GM12878 (cell line): ENCODE measurements around the gene ARHGEF3. TPM values are rescaled to one million over a fixed set of nuclear protein-coding genes. Genes with fewer than 3 reads are reported as not detected.

ENCODE experiments used
- ATAC-seq: fragments of 200-7000 bp; cut with Tn5 transposase; 3 replicates; pipeline ENCODE4 v1.9.1; 2020; ENCODE audit warnings: mild to moderate bottlenecking, moderate library complexity
- BruUV-seq: library from RNA; stranded (reverse); fragments of 400-500 nt; replicated peaks from 2 replicates; lab custom pipeline; 2021; lab: Mats Ljungman, UMichigan
- CTCF ChIA-PET: fragments of 300-600 bp; sonication (Branson Sonifier 250); formaldehyde crosslinking; extraction: SDS; loops from one replicate; lab custom pipeline; 2021; ENCODE audit warnings: inconsistent platforms; lab: Yijun Ruan, JAX
- POLR2A ChIA-PET: fragments of 350-600 bp; formaldehyde crosslinking; extraction: SDS; loops from one replicate; lab custom pipeline; 2021; ENCODE audit warnings: inconsistent platforms; lab: Charles Lee
- RAD21 ChIA-PET: fragments of 300-600 bp; sonication (Branson Sonifier 250); formaldehyde crosslinking; loops from one replicate; lab custom pipeline; 2023; ENCODE audit warnings: antibody characterized with exemption; ENCODE audit not compliant: unreplicated experiment; lab: Charles Lee
- SMC1A ChIA-PET: fragments of 300-600 bp; sonication (Branson Sonifier 250); formaldehyde crosslinking; loops from one replicate; lab custom pipeline; 2023; ENCODE audit not compliant: unreplicated experiment, uncharacterized antibody; lab: Charles Lee
- DNase-seq: peaks from one replicate; pipeline ENCODE4 v3.0.0-alpha.2; 2011; ENCODE audit warnings: low read depth, low spot score
- FAIRE-seq: peaks from 3 replicates; lab custom pipeline; 2011; peaks lifted over from hg19 to GRCh38; lab: Jason Lieb, UNC
- H2AFZ ChIP-seq: 2 replicates; pipeline ENCODE4 v1.6.0; 2011; ENCODE audit warnings: low read depth, low read length, control low read depth; ENCODE audit not compliant: control insufficient read depth
- H3K27ac ChIP-seq: 2 replicates; pipeline ENCODE4 v1.5.1; 2011; ENCODE audit warnings: control low read depth; ENCODE audit not compliant: control insufficient read depth, insufficient read depth
- H3K27me3 ChIP-seq, 2 experiments: replicated peaks in 1 of 2; 2 replicates each; pipeline versions ENCODE4 v1.6.0 to v1.6.1; 2011; ENCODE audit warnings: low read length in 1 of 2; ENCODE audit not compliant: control insufficient read depth in 2 of 2, insufficient read depth in 2 of 2
- H3K36me3 ChIP-seq, 2 experiments: 2 replicates each; pipeline ENCODE4 v1.5.1; 2011; ENCODE audit warnings: low read length in 1 of 2; ENCODE audit not compliant: control insufficient read depth in 2 of 2, insufficient read depth in 2 of 2
- H3K4me1 ChIP-seq: 2 replicates; pipeline ENCODE4 v1.6.1; 2011; ENCODE audit warnings: mild to moderate bottlenecking, low read length, moderate library complexity, mixed read lengths; ENCODE audit not compliant: control insufficient read depth, insufficient read depth
- H3K4me2 ChIP-seq: 2 replicates; pipeline ENCODE4 v1.6.0; 2011; ENCODE audit warnings: control low read depth; ENCODE audit not compliant: control insufficient read depth, insufficient read depth
- H3K4me3 ChIP-seq: fragments of 200-600 bp; sonication (generic); 2 replicates; pipeline ENCODE4 v1.5.1; 2016
- H3K79me2 ChIP-seq: 2 replicates; pipeline ENCODE4 v1.6.0; 2011; ENCODE audit warnings: low read length; ENCODE audit not compliant: control insufficient read depth, insufficient read depth
- H3K9ac ChIP-seq: 2 replicates; pipeline ENCODE4 v1.8.0; 2011; ENCODE audit warnings: low read length, control low read depth, mixed read lengths; ENCODE audit not compliant: control insufficient read depth, insufficient read depth
- H3K9me3 ChIP-seq: replicated peaks from 3 replicates; pipeline ENCODE4 v1.5.1; 2011; ENCODE audit warnings: mild to moderate bottlenecking, low read length; ENCODE audit not compliant: control insufficient read depth, insufficient read depth
- H4K20me1 ChIP-seq: 2 replicates; pipeline ENCODE4 v1.6.0; 2011; ENCODE audit not compliant: control insufficient read depth, insufficient read depth
- BCL11A ChIP-seq: IDR thresholded peaks from 2 replicates; pipeline ENCODE4 v1.6.1; 2011; ENCODE audit warnings: low read depth, low read length
- CHD1 ChIP-seq: IDR thresholded peaks from 2 replicates; pipeline ENCODE4 v1.6.1; 2012; ENCODE audit warnings: low read depth, low read length, improper control_type of control experiment
- CREM ChIP-seq: IDR thresholded peaks from 2 replicates; pipeline ENCODE4 v1.6.1; 2014; ENCODE audit warnings: antibody characterized with exemption, low read depth
- GABPA ChIP-seq: IDR thresholded peaks from 2 replicates; pipeline ENCODE4 v1.6.1; 2014; ENCODE audit warnings: antibody characterized with exemption, low read depth, mild to moderate bottlenecking, inconsistent platforms
- HDGF ChIP-seq: fragments of 450-650 bp; IDR thresholded peaks from 2 replicates; pipeline ENCODE4 v1.6.1; 2016; ENCODE audit warnings: antibody characterized with exemption
- KDM1A ChIP-seq: fragments of 200-600 bp; sonication (generic); IDR thresholded peaks from 2 replicates; pipeline ENCODE4 v1.6.1; 2016; ENCODE audit warnings: borderline replicate concordance
- MTA2 ChIP-seq: fragments of 450-650 bp; IDR thresholded peaks from 2 replicates; pipeline ENCODE4 v1.6.1; 2016; ENCODE audit warnings: low read depth, mild to moderate bottlenecking, moderate library complexity
- MXI1 ChIP-seq: fragments of 150-350 bp; IDR thresholded peaks from 2 replicates; pipeline ENCODE4 v1.6.1; 2011; ENCODE audit warnings: low read depth, mild to moderate bottlenecking, inconsistent platforms, low read length, improper control_type of control experiment
- SREBF2 ChIP-seq: IDR thresholded peaks from 2 replicates; pipeline ENCODE4 v1.6.1; 2012; ENCODE audit warnings: mild to moderate bottlenecking, low read length
- TCF12 ChIP-seq: IDR thresholded peaks from 2 replicates; pipeline ENCODE4 v1.6.1; 2011; ENCODE audit warnings: low read depth, mild to moderate bottlenecking, low read length
- TCF3 ChIP-seq: IDR thresholded peaks from 2 replicates; pipeline ENCODE4 v1.6.1; 2012; ENCODE audit warnings: low read depth, mild to moderate bottlenecking, low read length, borderline replicate concordance; ENCODE audit not compliant: insufficient read depth
- WGBS: methylation state at CpG from one replicate; pipeline ENCODE4 v1.1.6; 2016; ENCODE audit warnings: low lambda C conversion rate; ENCODE audit not compliant: insufficient replicate concordance, insufficient coverage; ENCODE audit errors: missing lambda C conversion rate; 5-methylcytosine and 5-hydroxymethylcytosine counted together
- in situ Hi-C: fragments of 300-500 bp; cut with MboI; formaldehyde crosslinking; loops from 9 replicates; pipeline ENCODE4 v1.14.3; 2018; ENCODE audit warnings: mixed read lengths
- intact Hi-C: fragments of 100-400 bp; cut with micrococcal nuclease; formaldehyde crosslinking; loops from one replicate; pipeline ENCODE4 v1.14.2; 2022; ENCODE audit not compliant: unreplicated experiment
- polyA plus RNA-seq, 11 experiments: library from polyadenylated mRNA; depleted of rRNA in 4 of 11; unstranded in 6 of 11; stranded (reverse) in 5 of 11; fragments of >200 nt; fragmentation: Nextera tagmentation in 4 of 11; fragmentation: Illumina TruSeq in 1 of 11; extraction: Ambion mirVana in 4 of 11; extraction: Trizol in 1 of 11; gene quantifications; 1 replicate in 1 of 11; 2 replicates in 10 of 11; pipeline versions ENCODE4 v1.2.1 to v1.2.3, GENCODE V29; 2011 to 2016; ENCODE audit warnings: inconsistent platforms in 2 of 11, missing spikeins in 2 of 11, low read depth in 1 of 11
- total RNA-seq, 4 experiments: library from RNA; depleted of rRNA in 3 of 4; stranded (reverse); fragments of >200 nt in 3 of 4; fragmentation: Illumina TruSeq in 1 of 4; extraction: Trizol in 1 of 4; gene quantifications; 2 replicates each; pipeline versions ENCODE4 v1.2.1 to v1.2.3, GENCODE V29; 2013 to 2021
- TF ChIP-seq, protein P1 (sequence below): IDR thresholded peaks from 2 replicates; pipeline ENCODE4 v1.6.1; 2012; ENCODE audit warnings: low read depth, low read length, improper control_type of control experiment
- TF ChIP-seq, protein P2 (sequence below): fragments of 450-650 bp; IDR thresholded peaks from 2 replicates; pipeline ENCODE4 v1.6.1; 2016; ENCODE audit warnings: mild to moderate bottlenecking

Gene ARHGEF3
- total and polyA plus RNA-seq, 10 of the 15 experiments (the other 5 are each of a cell fraction or from before 2014, with no cell fraction given), result 21.8 to 78.7 (median 56.2) TPM

DNA sequence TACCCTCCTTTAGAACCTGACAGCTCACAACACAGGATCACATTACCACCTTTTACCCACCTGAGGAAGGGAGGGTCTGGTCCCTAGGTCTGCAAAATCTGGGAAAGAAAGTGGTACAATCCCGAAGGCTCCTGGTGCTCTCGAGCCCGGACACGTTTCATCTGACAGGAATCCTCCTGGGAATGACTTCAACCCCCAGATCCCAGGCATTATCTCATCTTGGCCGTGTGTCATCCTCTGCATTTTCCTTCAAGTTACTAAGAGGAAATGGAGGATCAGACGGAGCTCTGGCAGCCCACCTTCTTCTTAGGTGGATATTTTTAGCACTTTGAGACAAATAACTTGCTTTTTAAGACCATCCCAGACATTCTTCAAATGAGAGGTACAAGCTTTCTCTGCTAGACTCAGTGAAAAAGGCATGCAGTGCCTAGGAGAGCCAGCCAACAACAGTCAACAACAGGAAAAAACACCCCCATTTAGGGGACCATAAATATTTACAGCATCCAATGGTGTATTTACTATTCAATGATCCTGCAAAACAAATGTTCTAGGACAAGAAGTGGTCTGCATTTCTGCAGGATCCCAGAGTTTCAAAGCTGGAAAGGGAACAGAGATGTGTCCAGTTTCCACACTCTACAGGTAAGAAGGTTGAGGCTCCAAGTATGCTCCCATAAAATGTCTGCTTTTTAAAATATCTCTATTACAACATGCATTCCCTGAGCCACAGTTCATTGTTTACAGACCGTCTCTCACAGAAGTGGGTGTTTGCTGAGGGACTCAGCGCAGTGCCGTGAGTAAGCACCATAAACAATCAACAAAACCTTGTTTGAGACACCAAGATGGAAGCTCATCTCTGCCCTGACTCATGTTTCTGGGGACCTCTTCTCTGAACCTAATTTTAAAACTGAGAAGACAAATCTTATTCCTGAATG, 38.3 kb upstream of the ARHGEF3 start:
- Histone ChIP-seq H3K4me1 (peaks cover 7% of the 10 kb centered on the region; the same call in 1 of the 2 replicates), H3K4me2 (no peak overlapping the region), H3K27me3 (no peaks in the 10 kb centered on the region), H2AFZ (no peak overlapping the region), H3K9ac (no peak overlapping the region), H3K9me3 (no peaks in the 10 kb centered on the region), H3K36me3 (no peaks in the 10 kb centered on the region), H3K79me2 (no peaks in the 10 kb centered on the region), H3K4me3 (no peak overlapping the region), H4K20me1 (no peaks in the 10 kb centered on the region), H3K27ac (no peak overlapping the region)
- RAD21 ChIA-PET, result interaction anchor here (0.9 to 6.5 kb wide), 2 partner anchors 17 to 40 kb away, joined by 3 to 29 read pairs; partner anchors contain the start of gene ARHGEF3
- CTCF ChIA-PET, result interaction anchor here (0.9 to 3.4 kb wide), 6 partner anchors 8 to 40 kb away, joined by 3 to 18 read pairs (median 4); partner anchors contain the start of gene ARHGEF3
- BruUV-seq, result no TSS peak
- 53% methylated on average over 9 of the region's 9 CpGs for WGBS
- POLR2A ChIA-PET, result interaction anchor here (0.5 to 1.0 kb wide), 3 partner anchors 29 to 132 kb away, joined by 3 to 6 read pairs (median 3); no protein-coding TSS in a partner anchor
- FAIRE-seq, result no peak
- in situ Hi-C loops, result no loop called here
- no peak for TF ChIP-seq GABPA
- TF ChIP-seq BCL11A, result no peak
- no peak for TF ChIP-seq CHD1
- no peak for TF ChIP-seq CREM
- no peak for TF ChIP-seq TCF3
- TF ChIP-seq MTA2, result no peak
- TF ChIP-seq SREBF2, result no peak
- TF ChIP-seq MXI1, result no peak
- TF ChIP-seq, protein P1, sequence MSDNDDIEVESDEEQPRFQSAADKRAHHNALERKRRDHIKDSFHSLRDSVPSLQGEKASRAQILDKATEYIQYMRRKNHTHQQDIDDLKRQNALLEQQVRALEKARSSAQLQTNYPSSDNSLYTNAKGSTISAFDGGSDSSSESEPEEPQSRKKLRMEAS, result no peak
- TF ChIP-seq HDGF, result no peak
- TF ChIP-seq KDM1A, result no peak
- TF ChIP-seq, protein P2, sequence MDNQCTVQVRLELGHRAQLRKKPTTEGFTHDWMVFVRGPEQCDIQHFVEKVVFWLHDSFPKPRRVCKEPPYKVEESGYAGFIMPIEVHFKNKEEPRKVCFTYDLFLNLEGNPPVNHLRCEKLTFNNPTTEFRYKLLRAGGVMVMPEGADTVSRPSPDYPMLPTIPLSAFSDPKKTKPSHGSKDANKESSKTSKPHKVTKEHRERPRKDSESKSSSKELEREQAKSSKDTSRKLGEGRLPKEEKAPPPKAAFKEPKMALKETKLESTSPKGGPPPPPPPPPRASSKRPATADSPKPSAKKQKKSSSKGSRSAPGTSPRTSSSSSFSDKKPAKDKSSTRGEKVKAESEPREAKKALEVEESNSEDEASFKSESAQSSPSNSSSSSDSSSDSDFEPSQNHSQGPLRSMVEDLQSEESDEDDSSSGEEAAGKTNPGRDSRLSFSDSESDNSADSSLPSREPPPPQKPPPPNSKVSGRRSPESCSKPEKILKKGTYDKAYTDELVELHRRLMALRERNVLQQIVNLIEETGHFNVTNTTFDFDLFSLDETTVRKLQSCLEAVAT, result no peak
- no peak for TF ChIP-seq TCF12
- SMC1A ChIA-PET, result interaction anchor here (0.7 to 5.5 kb wide), 8 partner anchors 9 to 166 kb away, joined by 3 to 32 read pairs (median 4); no protein-coding TSS in a partner anchor
- DNase-seq, result no peak
- intact Hi-C loops, result no loop called here
- no peak for ATAC-seq
